ENCODE measurements around the gene ENTREP3. TPM values are rescaled to one million over a fixed set of nuclear protein-coding genes. Genes with fewer than 3 reads are reported as not detected.

Gene ENTREP3
- total and polyA plus RNA-seq, 2 experiments from 2014 or later, result 8.8 to 27.1 TPM

DNA sequence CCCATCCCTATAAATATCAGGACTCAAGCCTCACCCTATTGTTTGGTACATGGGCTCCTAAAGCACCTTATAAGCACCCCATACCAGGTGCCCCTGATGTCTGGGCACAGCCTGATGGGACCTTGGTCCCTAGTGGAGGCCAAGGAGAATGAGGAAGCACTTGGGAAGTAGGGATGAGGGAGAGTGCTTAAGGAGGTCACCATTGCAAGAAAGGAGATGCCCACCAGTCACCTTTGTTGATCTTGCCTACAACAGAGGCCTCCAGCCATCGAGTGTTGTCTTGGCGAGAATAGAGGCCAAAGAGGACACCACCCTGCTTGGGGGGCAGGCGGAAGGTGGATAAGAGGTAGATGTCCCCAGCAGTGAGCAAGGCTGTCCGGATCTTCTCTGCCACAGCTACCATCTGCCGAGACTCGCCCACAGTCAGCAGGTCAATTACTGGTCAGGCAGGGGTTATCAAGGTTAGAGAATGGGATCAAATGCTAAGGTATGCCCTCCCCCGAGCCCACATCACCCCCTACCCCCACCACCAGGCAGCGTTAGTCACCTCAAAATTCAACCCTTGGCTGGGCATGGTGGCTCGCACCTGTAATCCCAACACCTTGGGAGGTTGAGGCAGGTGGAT is 49.2 kb downstream of the ENTREP3 start:
- Histone ChIP-seq H2AFZ (no peak overlapping the region), H3K4me2 (no peak overlapping the region), H3K9me3 (ENCODE audit: low read depth) (no peaks in the 10 kb centered on the region), H3K4me1 (ENCODE audit: insufficient read depth) (peaks cover 16% of the 10 kb centered on the region), H3K9me2 (replicated peaks; ENCODE audit: insufficient read depth) (no peaks in the 10 kb centered on the region), H3K27me3 (no peaks in the 10 kb centered on the region), H4K20me1 (ENCODE audit: insufficient read depth, poor library complexity, severe bottlenecking) (no peaks in the 10 kb centered on the region), H3K79me2 (peaks cover 13% of the 10 kb centered on the region), H3K36me3 (replicated peaks; ENCODE audit: insufficient read depth, low read depth) (no peaks in the 10 kb centered on the region), H3K4me3 (no peak overlapping the region), H3K27ac (no peak overlapping the region)
- no peak for DNase-seq (ENCODE audit: low spot score)
- WGBS (ENCODE audit: low lambda C conversion rate, missing lambda C conversion rate), result 78% methylated on average over 9 of the region's 9 CpGs
- TF ChIP-seq EZH2phosphoT487 (IDR thresholded peaks at IDR 0.05; ENCODE audit: low read depth, severe bottlenecking, unreplicated experiment) (no peak), EZH2 (IDR thresholded peaks at IDR 0.05; ENCODE audit: borderline replicate concordance) (no peak)
- TF ChIP-seq, protein P1, sequence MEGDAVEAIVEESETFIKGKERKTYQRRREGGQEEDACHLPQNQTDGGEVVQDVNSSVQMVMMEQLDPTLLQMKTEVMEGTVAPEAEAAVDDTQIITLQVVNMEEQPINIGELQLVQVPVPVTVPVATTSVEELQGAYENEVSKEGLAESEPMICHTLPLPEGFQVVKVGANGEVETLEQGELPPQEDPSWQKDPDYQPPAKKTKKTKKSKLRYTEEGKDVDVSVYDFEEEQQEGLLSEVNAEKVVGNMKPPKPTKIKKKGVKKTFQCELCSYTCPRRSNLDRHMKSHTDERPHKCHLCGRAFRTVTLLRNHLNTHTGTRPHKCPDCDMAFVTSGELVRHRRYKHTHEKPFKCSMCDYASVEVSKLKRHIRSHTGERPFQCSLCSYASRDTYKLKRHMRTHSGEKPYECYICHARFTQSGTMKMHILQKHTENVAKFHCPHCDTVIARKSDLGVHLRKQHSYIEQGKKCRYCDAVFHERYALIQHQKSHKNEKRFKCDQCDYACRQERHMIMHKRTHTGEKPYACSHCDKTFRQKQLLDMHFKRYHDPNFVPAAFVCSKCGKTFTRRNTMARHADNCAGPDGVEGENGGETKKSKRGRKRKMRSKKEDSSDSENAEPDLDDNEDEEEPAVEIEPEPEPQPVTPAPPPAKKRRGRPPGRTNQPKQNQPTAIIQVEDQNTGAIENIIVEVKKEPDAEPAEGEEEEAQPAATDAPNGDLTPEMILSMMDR (IDR thresholded peaks at IDR 0.05; ENCODE audit: poor library complexity), result no peak

DNA sequence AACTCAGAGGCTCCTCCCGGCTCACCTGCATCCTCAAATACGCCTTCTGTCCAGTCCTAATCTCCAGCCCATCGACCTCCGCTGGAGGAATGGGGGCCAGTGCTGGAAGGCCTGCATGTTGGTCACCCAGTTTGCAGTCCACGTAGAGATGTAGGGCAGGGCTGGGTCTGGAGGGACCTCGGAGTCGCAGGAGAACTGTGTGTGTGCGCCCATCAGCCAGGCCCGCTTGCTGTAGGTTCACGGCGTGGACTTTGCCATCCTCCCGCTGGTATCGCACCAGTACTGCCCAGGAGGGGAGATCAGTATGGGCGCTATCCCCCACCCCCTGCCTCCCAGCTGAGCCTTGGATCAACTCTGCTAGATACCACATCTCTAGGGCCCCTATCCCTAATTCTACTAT is 50.2 kb downstream of the ENTREP3 start:
- Histone ChIP-seq H3K4me1 (ENCODE audit: insufficient read depth) (peaks cover 16% of the 10 kb centered on the region), H3K79me2 (peaks cover 9% of the 10 kb centered on the region), H3K4me3 (no peak overlapping the region), H2AFZ (no peak overlapping the region), H3K9me2 (replicated peaks; ENCODE audit: insufficient read depth) (no peaks in the 10 kb centered on the region), H3K36me3 (replicated peaks; ENCODE audit: insufficient read depth, low read depth) (no peaks in the 10 kb centered on the region), H3K9me3 (ENCODE audit: low read depth) (no peaks in the 10 kb centered on the region), H3K27me3 (no peaks in the 10 kb centered on the region), H3K27ac (no peak overlapping the region), H3K4me2 (no peak overlapping the region), H4K20me1 (ENCODE audit: insufficient read depth, poor library complexity, severe bottlenecking) (no peaks in the 10 kb centered on the region)
- TF ChIP-seq, protein P1 (IDR thresholded peaks at IDR 0.05; ENCODE audit: poor library complexity), result no peak
- TF ChIP-seq EZH2 (IDR thresholded peaks at IDR 0.05; ENCODE audit: borderline replicate concordance) (no peak), EZH2phosphoT487 (IDR thresholded peaks at IDR 0.05; ENCODE audit: low read depth, severe bottlenecking, unreplicated experiment) (no peak)
- WGBS (ENCODE audit: low lambda C conversion rate, missing lambda C conversion rate), result 86% methylated on average over 11 of the region's 14 CpGs
- no peak for DNase-seq (ENCODE audit: low spot score)

DNA sequence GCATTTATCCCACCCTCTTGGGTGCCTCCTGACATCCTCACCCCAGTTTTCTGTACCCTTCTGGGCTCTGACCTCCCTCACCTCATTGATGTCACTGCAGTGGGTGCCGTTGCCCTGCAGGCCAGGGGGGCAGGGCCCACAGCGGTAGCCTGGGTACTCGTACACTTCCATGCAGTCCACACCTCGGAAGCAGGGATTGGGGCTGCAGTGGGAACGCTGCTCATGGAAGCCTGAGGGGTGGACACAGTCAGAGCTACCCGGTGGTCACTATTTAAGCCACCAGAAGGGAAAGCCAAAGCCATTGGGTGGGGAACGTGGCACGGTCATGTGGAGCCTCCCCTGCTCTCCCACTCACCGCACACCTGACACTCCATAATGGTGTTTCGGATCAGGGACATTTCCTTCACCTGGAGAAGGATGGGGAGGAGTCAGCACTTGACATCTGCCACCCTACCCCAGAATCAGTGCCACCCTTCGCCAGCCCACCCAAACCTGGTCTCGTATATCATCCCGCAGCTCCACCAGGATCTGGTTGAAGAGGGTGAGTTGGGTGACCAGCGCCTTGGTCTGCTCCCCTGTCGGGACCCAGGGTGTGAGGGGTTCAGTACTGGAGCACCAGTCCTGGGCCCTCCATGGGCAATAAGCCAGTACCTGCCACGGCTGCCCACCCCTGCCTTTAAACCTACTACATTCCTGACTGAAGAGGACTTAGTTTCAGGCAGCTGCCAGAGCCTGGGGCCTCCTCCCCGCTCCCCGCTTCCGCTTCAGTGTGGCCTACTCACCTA is 52.4 kb downstream of the ENTREP3 start:
- Histone ChIP-seq H3K9me3 (ENCODE audit: low read depth) (no peaks in the 10 kb centered on the region), H3K27ac (no peak overlapping the region), H3K4me3 (no peak overlapping the region), H3K36me3 (replicated peaks; ENCODE audit: insufficient read depth, low read depth) (no peaks in the 10 kb centered on the region), H4K20me1 (ENCODE audit: insufficient read depth, poor library complexity, severe bottlenecking) (no peaks in the 10 kb centered on the region), H3K4me1 (ENCODE audit: insufficient read depth) (peaks cover 12% of the 10 kb centered on the region), H3K27me3 (no peaks in the 10 kb centered on the region), H3K9me2 (replicated peaks; ENCODE audit: insufficient read depth) (no peaks in the 10 kb centered on the region), H3K79me2 (no peaks in the 10 kb centered on the region), H2AFZ (no peak overlapping the region), H3K4me2 (no peak overlapping the region)
- WGBS (ENCODE audit: low lambda C conversion rate, missing lambda C conversion rate), result 93% methylated on average over 19 of the region's 19 CpGs
- TF ChIP-seq, protein P1 (IDR thresholded peaks at IDR 0.05; ENCODE audit: poor library complexity), result no peak
- no peak for TF ChIP-seq EZH2phosphoT487 (IDR thresholded peaks at IDR 0.05; ENCODE audit: low read depth, severe bottlenecking, unreplicated experiment)
- no peak for TF ChIP-seq EZH2 (IDR thresholded peaks at IDR 0.05; ENCODE audit: borderline replicate concordance)
- DNase-seq (ENCODE audit: low spot score), result no peak
